HG03575 (cell line): Measurements from ENCODE around the gene B4GALT1.

Source experiments
- ATAC-seq: cut with Tn5 transposase; IDR thresholded peaks from one replicate; pipeline ENCODE4 v1.9.1; 2021; ENCODE audit not compliant: unreplicated experiment, insufficient number of reproducible peaks, low FRiP score; ENCODE audit errors: extremely low read depth

B4GALT1 gene

DNA sequence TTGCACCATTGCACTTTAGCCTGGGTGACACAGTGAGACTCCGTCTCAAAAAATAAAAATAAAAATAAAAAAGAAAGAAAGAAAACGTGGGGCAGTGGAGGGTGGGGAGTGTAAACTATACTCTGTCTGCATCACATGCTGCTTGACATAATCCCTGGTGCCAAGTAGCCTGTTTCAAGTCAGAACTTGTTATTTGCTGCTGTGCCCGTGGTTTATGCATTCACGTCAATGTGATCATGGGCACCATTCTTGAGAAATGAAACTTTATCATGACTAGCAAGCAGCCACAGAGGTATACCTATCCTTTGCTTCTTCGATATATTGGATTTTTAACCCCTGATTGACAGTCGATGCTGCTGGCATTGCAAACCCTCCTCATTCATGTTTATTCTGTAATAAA, 86.6 kb downstream of the B4GALT1 start:
- ATAC-seq: no peak

DNA sequence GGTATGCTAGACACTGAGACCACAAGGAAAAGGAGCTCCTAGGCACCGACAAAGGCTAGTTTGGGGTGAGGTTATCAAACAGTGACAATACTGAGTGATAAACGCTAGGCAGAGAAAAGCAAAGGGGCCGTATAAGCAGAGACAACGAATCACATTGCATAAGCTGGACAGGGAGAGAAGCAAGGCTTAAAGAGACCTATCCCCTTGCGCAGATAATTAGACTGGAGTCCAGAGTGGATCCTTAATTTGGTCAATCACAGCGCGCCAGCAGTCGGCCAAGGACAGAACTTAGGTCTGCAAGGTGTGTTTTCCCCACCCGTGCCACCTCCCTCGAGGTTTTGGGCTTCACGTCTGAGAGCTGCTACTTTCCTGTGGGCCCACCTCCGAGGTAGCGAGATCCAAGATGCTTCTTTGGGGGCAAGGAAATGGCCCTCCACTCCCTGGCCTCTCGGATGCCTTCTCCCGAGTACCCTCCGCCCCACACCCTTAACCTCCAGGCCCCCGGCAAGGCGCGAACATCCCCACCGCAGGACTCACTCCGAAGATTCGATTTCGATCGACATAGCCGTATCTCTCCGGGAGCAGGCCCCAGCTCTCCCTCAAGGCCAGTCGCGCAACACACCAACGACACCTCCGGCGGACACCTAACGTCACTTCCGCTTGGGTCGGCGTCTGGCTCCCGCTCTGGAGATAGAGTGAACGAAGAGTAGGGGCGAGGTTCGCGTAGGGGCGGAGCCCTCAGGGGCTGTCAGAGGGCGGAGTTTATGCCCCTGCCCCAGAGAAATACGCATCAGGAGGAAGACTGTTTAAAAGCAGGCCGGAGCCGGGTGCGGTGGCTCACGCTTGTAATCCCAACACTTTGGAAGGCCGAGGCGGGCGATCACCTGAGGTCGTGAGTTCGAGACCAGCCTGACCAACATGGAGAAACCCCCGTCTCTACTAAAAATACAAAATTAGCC, 90.8 kb downstream of the B4GALT1 start, which contains the start of gene SMU1:
SMU1 (minus strand) TSS at position 629 of the 959 bp plus-strand sequence; CDS start at position 563, 66 bp downstream.
- ATAC-seq: peak; percentile 89

DNA sequence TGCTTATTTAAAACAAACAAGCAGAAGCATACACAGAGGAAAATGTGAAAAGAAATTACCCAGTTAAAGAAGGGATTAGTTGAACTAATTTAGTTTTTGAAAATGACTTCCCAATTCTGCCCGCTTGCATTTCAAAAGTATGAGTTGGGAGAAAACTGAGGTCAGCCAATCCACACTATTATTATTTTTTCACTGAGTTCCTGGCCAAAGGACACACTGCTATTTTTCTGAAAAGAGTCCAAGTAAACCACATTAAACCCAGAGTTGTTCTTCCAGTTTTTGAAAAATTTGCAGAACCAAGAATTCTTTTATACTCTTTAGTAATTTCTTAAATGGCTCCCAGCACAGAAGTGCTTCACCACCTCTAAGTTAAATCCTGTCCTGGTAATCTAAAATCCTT, 98.1 kb downstream of the B4GALT1 start:
- no peak for ATAC-seq

DNA sequence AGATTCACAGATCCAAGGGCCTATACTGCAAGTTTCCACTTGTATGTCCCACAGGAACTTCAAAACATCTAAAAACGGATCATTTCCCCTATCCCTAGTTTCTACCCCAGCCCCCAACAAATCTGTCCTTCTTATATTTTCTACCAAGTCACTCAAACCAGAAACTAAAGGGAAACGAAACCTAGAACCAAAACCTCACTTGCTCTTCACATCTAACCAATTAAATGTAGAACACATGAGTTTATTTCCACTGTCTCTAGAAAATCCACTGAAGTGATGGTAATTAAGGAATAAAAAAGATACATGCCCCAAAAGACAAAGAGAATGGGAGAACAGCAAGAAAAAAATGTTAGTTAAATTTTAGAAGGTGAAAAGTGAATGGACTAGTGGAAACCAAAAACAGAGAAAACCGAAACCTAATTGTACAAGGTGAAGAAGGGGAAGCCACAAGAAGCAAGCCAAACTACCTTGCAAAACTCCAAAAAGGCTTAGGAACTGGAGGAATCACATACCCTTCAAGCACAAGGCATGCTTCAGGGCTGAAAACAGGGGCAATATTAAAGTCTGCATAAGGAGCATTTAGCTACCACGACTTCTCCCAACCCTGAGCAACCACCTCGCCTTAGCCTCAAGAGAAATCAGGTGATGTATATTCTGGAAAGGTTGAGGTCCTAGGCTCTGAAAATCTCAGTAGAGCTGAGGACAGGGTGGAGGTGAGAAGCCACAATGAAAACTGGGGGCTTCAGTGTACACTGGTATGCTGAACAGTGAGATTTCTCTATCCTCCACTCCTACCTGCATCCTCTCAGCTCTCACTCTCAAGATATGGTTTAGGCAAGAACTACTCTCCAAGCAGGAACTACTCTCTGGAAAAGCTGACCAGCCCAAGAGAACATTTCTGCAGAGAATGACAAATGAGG, 101.7 kb downstream of the B4GALT1 start:
- ATAC-seq: no peak
